SU-DHL-6 (cell line): Measurements from ENCODE around the gene VAMP1.
"Not testable (repeated sequence)": the region's sequence is repeated elsewhere in the genome, so short reads cannot be mapped to it uniquely, and the experiment has no call there.

ENCODE experiments used
- H2AFZ ChIP-seq: fragments of 200-600 bp; sonication (generic); 2 replicates; pipeline ENCODE4 v1.6.1; 2014; ENCODE audit warnings: low read depth, mild to moderate bottlenecking, moderate library complexity, mixed read lengths, antibody characterized with exemption, low read length; ENCODE audit not compliant: severe bottlenecking
- H3F3A ChIP-seq: fragments of 200-600 bp; shearing (Covaris generic); 2 replicates; pipeline ENCODE4 v1.6.0; 2016; ENCODE audit warnings: antibody characterized with exemption, mild to moderate bottlenecking; ENCODE audit not compliant: insufficient read depth
- H3K27ac ChIP-seq: fragments of 200-600 bp; sonication (generic); 2 replicates; pipeline ENCODE4 v1.5.1; 2016; ENCODE audit warnings: low read depth, mild to moderate bottlenecking, low read length, moderate library complexity, mixed read lengths
- H3K27me3 ChIP-seq: fragments of 200-600 bp; sonication (generic), shearing (Covaris generic); 2 replicates; pipeline ENCODE4 v1.6.0; 2014; ENCODE audit warnings: mild to moderate bottlenecking, low read length
- H3K36me3 ChIP-seq: fragments of 200-600 bp; sonication (generic); 2 replicates; pipeline ENCODE4 v1.6.1; 2014; ENCODE audit warnings: mild to moderate bottlenecking, low read length, mixed read lengths
- H3K4me2 ChIP-seq: fragments of 300-600, 200-600 bp; shearing (Covaris generic), sonication (generic); 2 replicates; pipeline ENCODE4 v1.6.0; 2014; ENCODE audit warnings: low read length, low read depth, mild to moderate bottlenecking; ENCODE audit not compliant: poor library complexity, severe bottlenecking
- H3K4me3 ChIP-seq: fragments of 200-600 bp; sonication (generic); 2 replicates; pipeline ENCODE4 v1.5.1; 2014; ENCODE audit warnings: antibody characterized with exemption, low read length, mild to moderate bottlenecking, mixed read lengths; ENCODE audit not compliant: insufficient read depth, poor library complexity, severe bottlenecking
- H3K79me2 ChIP-seq: fragments of 200-600 bp; sonication (generic); 2 replicates; pipeline ENCODE4 v1.6.1; 2014; ENCODE audit warnings: mild to moderate bottlenecking, low read length, moderate library complexity; ENCODE audit not compliant: insufficient read depth
- H3K9ac ChIP-seq: fragments of 200-600 bp; sonication (generic); 2 replicates; pipeline ENCODE4 v1.7.0; 2014; ENCODE audit warnings: mild to moderate bottlenecking, low read length
- H3K9me2 ChIP-seq: fragments of 200-600 bp; sonication (generic); replicated peaks from 2 replicates; pipeline ENCODE4 v1.6.1; 2014; ENCODE audit warnings: low read length; ENCODE audit not compliant: insufficient read depth
- H3K9me3 ChIP-seq: fragments of 200-600 bp; sonication (generic); 2 replicates; pipeline ENCODE4 v1.6.1; 2014; ENCODE audit warnings: low read length, mixed read lengths; ENCODE audit not compliant: insufficient read depth
- H4K20me1 ChIP-seq: fragments of 200-600 bp; sonication (generic); 2 replicates; pipeline ENCODE4 v1.6.1; 2014; ENCODE audit warnings: low read depth, mild to moderate bottlenecking, antibody characterized with exemption, low read length, moderate library complexity, mixed read lengths
- EZH2phosphoT487 ChIP-seq: fragments of 200-600 bp; sonication (generic), shearing (Covaris generic); conservative IDR thresholded peaks from 2 replicates; pipeline ENCODE4 v1.6.1; 2018; ENCODE audit warnings: mild to moderate bottlenecking, antibody characterized with exemption, low read length, moderate library complexity, mixed read lengths
- TF ChIP-seq, protein P1 (sequence below): fragments of 200-600 bp; sonication (generic); IDR thresholded peaks from one replicate; pipeline ENCODE4 v1.5.1; 2017; ENCODE audit warnings: antibody characterized with exemption, mild to moderate bottlenecking, low read length, moderate library complexity; ENCODE audit not compliant: insufficient read depth, poor library complexity, severe bottlenecking

Gene VAMP1

DNA sequence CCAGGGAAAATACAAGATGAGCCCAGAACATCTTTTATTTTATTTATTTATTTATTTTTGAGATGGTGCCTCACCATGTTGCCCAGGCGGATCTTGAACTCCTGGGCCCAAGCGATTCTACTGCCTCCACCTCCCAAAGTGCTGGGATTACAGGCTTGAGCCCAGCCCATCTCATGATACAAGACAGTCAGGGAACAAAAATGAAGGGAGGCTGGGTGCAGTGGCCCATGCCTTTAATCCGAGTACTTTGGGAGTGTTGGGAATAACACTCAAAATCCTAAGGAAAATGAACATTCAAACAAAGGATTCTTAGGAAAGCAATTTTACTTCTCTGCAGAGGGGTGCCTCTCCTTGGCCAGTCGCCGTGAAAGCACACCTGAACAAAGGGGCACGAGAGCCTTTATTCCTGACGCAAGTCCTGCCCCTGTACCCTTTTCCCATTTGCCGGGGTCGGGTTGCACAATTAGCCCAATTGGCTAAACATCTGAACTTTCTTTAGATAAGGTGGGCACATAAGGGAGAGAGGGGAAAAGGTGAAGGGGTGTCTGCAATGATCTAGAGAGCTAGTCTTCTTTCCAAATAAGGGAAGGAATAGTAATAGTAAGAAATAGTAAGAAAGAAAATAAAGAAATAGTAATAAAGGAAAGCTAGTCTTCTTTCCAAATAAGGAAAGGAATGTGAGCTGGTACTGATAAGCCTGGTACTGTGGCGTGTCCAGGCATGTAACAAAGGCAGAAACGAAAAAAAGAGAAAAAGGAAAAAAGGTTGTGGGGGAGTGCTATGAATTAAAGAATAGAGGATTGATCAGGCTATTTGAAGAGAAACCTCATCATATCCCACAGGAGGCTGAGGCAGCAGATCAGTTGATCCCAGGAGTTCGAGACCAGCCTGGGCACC lies 36.9 kb upstream of the VAMP1 start:
- Histone ChIP-seq H3K4me2 (no peak overlapping the region), H3K9ac (no peak overlapping the region), H3K9me2 (no peaks in the 10 kb centered on the region), H3K9me3 (no peaks in the 10 kb centered on the region), H3K36me3 (peaks cover 30% of the 10 kb centered on the region; the same call in 1 of the 2 replicates), H3K79me2 (peaks cover 71% of the 10 kb centered on the region), H3K27me3 (no peaks in the 10 kb centered on the region), H2AFZ (no peak overlapping the region), H3F3A (no peaks in the 10 kb centered on the region), H3K27ac (no peak overlapping the region), H3K4me3 (no peak overlapping the region), H4K20me1 (0 out of 2 replicates have a peak, but pooled peaks cover 7% of the 10 kb centered on the region)
- TF ChIP-seq, protein P1, sequence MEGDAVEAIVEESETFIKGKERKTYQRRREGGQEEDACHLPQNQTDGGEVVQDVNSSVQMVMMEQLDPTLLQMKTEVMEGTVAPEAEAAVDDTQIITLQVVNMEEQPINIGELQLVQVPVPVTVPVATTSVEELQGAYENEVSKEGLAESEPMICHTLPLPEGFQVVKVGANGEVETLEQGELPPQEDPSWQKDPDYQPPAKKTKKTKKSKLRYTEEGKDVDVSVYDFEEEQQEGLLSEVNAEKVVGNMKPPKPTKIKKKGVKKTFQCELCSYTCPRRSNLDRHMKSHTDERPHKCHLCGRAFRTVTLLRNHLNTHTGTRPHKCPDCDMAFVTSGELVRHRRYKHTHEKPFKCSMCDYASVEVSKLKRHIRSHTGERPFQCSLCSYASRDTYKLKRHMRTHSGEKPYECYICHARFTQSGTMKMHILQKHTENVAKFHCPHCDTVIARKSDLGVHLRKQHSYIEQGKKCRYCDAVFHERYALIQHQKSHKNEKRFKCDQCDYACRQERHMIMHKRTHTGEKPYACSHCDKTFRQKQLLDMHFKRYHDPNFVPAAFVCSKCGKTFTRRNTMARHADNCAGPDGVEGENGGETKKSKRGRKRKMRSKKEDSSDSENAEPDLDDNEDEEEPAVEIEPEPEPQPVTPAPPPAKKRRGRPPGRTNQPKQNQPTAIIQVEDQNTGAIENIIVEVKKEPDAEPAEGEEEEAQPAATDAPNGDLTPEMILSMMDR, result no peak
- TF ChIP-seq EZH2phosphoT487, result no peak

GRCh38 chr12:6500466-6500865 lies 30.0 kb upstream of the VAMP1 start:
- Histone ChIP-seq H3K4me2 (no peak overlapping the region), H3K79me2 (peaks cover 93% of the 10 kb centered on the region), H3K9ac (no peak overlapping the region), H3K4me3 (no peak overlapping the region), H4K20me1 (no peaks in the 10 kb centered on the region), H3K27ac (no peak overlapping the region), H3K9me2 (no peaks in the 10 kb centered on the region), H2AFZ (no peak overlapping the region), H3K27me3 (no peaks in the 10 kb centered on the region), H3K9me3 (no peaks in the 10 kb centered on the region), H3F3A (no peaks in the 10 kb centered on the region), H3K36me3 (peaks cover 18% of the 10 kb centered on the region; the same call in 1 of the 2 replicates)
- TF ChIP-seq, protein P1, result no peak
- TF ChIP-seq EZH2phosphoT487, result no peak

DNA sequence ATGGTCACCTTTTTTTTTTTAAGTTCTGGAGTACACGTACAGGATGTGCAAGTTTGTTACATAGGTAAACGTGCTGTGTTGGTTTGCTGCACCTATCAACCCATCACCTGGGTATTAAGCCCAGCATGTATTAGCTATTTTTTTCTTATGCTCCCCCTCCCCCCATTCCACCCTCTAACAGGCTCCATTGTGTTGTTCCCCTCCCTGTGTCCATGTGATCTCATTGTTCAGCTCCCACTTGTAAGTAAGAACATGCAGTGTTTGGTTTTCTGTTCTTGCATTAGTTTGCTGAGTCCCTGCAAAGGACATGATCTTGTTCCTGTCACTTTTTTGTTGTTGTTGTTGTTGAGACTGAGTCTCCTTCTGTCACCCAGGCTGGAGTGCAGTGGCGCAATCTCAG lies 26.8 kb upstream of the VAMP1 start:
- H3K79me2 ChIP-seq, result peaks cover 80% of the 10 kb centered on the region
- not testable (repeated sequence) for H3K4me3 ChIP-seq, H3K27ac ChIP-seq, H2AFZ ChIP-seq, H3K9me3 ChIP-seq, H3K9ac ChIP-seq, H4K20me1 ChIP-seq, H3K27me3 ChIP-seq, H3K9me2 ChIP-seq, H3F3A ChIP-seq
- peaks cover 14% of the 10 kb centered on the region; the same call in 1 of the 2 replicates for H3K36me3 ChIP-seq
- H3K4me2 ChIP-seq, result peak overlapping the region; percentile 23

- Histone ChIP-seq H3K27me3 (no peaks in the 10 kb centered on the region), H3K36me3 (peaks cover 16% of the 10 kb centered on the region), H3K9ac (peak overlapping the region; percentile 91), H4K20me1 (no peaks in the 10 kb centered on the region), H3F3A (peaks cover 16% of the 10 kb centered on the region), H3K4me2 (peak overlapping the region; percentile 92), H2AFZ (no peak overlapping the region), H3K9me3 (no peaks in the 10 kb centered on the region), H3K9me2 (no peaks in the 10 kb centered on the region), H3K4me3 (peak overlapping the region; percentile 80), H3K79me2 (peaks cover 65% of the 10 kb centered on the region), H3K27ac (peak overlapping the region; percentile 93)
- TF ChIP-seq, protein P1, result no peak
- TF ChIP-seq EZH2phosphoT487, result no peak
Measured at GRCh38 chr12:6494968-6495367, 24.5 kb upstream of the VAMP1 start.
